Sigmoid colon (tissue), 4 donors: ENCODE results near the gene NCAPG2.

ENCODE experiments used
- EP300 ChIP-seq, 4 donors: sonication (generic); formaldehyde crosslinking; IDR thresholded peaks; one replicate each; pipeline ENCODE4 v1.6.1; 2017; ENCODE audit warnings: antibody characterized with exemption in 4 of 4
- POLR2A ChIP-seq, 2 donors: fragments of 450-650 bp; IDR thresholded peaks; one replicate each; pipeline ENCODE4 v1.6.1; 2016; ENCODE audit warnings: antibody characterized with exemption in 2 of 2, mild to moderate bottlenecking in 2 of 2, moderate library complexity in 2 of 2
- POLR2AphosphoS5 ChIP-seq, 4 donors: sonication (generic); formaldehyde crosslinking; IDR thresholded peaks; one replicate each; pipeline ENCODE4 v1.6.1; 2017; ENCODE audit warnings: antibody characterized with exemption in 4 of 4
- TF ChIP-seq, protein P1 (sequence below), 4 experiments: fragments of 450-650 bp in 3 of 4; fragments of 200-600 bp in 1 of 4; IDR thresholded peaks; one replicate each; pipeline ENCODE4 v1.5.1; 2016 to 2019; ENCODE audit warnings: antibody characterized with exemption in 4 of 4, mild to moderate bottlenecking in 3 of 4, moderate library complexity in 2 of 4

DNA sequence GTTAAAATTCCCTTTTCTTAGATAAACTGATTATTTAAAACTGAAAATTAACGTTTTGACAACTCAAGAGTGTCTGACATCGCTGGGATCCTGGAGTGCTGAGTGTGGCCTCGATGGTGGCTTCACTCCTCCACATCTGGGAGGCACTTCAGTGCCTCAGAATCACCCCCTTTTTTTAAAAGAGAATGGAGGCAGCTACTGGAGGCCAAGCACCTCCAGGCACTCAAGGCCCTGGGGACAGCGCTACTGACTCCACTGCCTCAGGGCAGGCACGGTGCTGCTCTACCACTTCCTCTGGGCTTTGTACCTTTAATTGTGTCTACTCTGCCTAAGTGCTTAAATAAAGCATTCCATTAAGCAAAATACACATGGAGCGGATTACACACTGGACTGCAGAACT lies 27.2 kb upstream of the NCAPG2 start:
- TF ChIP-seq, protein P1, sequence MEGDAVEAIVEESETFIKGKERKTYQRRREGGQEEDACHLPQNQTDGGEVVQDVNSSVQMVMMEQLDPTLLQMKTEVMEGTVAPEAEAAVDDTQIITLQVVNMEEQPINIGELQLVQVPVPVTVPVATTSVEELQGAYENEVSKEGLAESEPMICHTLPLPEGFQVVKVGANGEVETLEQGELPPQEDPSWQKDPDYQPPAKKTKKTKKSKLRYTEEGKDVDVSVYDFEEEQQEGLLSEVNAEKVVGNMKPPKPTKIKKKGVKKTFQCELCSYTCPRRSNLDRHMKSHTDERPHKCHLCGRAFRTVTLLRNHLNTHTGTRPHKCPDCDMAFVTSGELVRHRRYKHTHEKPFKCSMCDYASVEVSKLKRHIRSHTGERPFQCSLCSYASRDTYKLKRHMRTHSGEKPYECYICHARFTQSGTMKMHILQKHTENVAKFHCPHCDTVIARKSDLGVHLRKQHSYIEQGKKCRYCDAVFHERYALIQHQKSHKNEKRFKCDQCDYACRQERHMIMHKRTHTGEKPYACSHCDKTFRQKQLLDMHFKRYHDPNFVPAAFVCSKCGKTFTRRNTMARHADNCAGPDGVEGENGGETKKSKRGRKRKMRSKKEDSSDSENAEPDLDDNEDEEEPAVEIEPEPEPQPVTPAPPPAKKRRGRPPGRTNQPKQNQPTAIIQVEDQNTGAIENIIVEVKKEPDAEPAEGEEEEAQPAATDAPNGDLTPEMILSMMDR (IDR thresholded peaks at IDR 0.05) = no peak
- TF ChIP-seq POLR2A (IDR thresholded peaks at IDR 0.05) (no peak), POLR2AphosphoS5 (IDR thresholded peaks at IDR 0.05) (no peak), EP300 (IDR thresholded peaks at IDR 0.05) (no peak)
